HCT116 (cell line): ENCODE data around the gene ADAMTS6. TPM values are rescaled to one million over a fixed set of nuclear protein-coding genes. Genes with fewer than 3 reads are reported as not detected.

Source experiments
- ATAC-seq: fragments of 200-7000 bp; cut with Tn5 transposase; 2 replicates; pipeline ENCODE4 v1.9.1; 2020; ENCODE audit warnings: mild to moderate bottlenecking, moderate library complexity
- BruUV-seq: library from RNA; stranded (reverse); fragments of 400-500 nt; replicated peaks from 2 replicates; lab custom pipeline; 2021; lab: Mats Ljungman, UMichigan
- CTCF ChIA-PET: fragments of 300-600 bp; sonication (Branson Sonifier 250); formaldehyde crosslinking; loops from one replicate; lab custom pipeline; 2021; ENCODE audit warnings: antibody characterized with exemption; lab: Charles Lee
- POLR2A ChIA-PET: fragments of 300-600, 350-600 bp; sonication (Branson Sonifier 250); formaldehyde crosslinking; loops from one replicate; lab custom pipeline; 2021; ENCODE audit warnings: antibody characterized with exemption; lab: Charles Lee
- RAD21 ChIA-PET, 2 experiments: fragments of 300-600 bp; sonication (Branson Sonifier 250); formaldehyde crosslinking; loops; one replicate each; lab custom pipeline; 2023; ENCODE audit warnings: low total read pairs in 2 of 2; ENCODE audit not compliant: uncharacterized antibody in 2 of 2, unreplicated experiment in 2 of 2, low non-redundant PET in 1 of 2; lab: Charles Lee
- DNase-seq: peaks from one replicate; pipeline ENCODE4 v3.0.0-alpha.2; 2010; ENCODE audit warnings: low read depth, low spot score
- H2AFZ ChIP-seq: fragments of 200-600 bp; shearing (Covaris generic), sonication (generic); 2 replicates; pipeline ENCODE4 v1.6.1; 2017; ENCODE audit warnings: low read depth, mixed run types, mixed read lengths, antibody characterized with exemption, low read length; ENCODE audit not compliant: poor library complexity, severe bottlenecking
- H3K27ac ChIP-seq: 2 replicates; pipeline ENCODE4 v1.5.1; 2012; ENCODE audit warnings: low read depth, low read length
- H3K27me3 ChIP-seq: fragments of 200-600 bp; sonication (generic); 2 replicates; pipeline ENCODE4 v1.6.1; 2016; ENCODE audit warnings: mixed run types, low read length, mixed read lengths; ENCODE audit not compliant: insufficient read depth
- H3K36me3 ChIP-seq, 2 experiments: fragments of 200-500 bp in 1 of 2; fragments of 200-600 bp in 1 of 2; sonication (Bioruptor generic) in 1 of 2; sonication (generic) in 1 of 2; 2 replicates each; pipeline versions ENCODE4 v1.5.1 to v1.6.1; 2014 to 2016; ENCODE audit warnings: low read length in 2 of 2, inconsistent platforms in 1 of 2, mixed read lengths in 1 of 2, mixed run types in 1 of 2; ENCODE audit not compliant: insufficient read depth in 2 of 2, control insufficient read depth in 1 of 2
- H3K4me1 ChIP-seq, 2 experiments: fragments of 200-600 bp in 1 of 2; sonication (generic) in 1 of 2; 2 replicates each; pipeline versions ENCODE4 v1.5.1 to v1.6.1; 2012 to 2017; ENCODE audit warnings: low read length in 2 of 2, inconsistent platforms in 1 of 2, mild to moderate bottlenecking in 1 of 2, mixed read lengths in 1 of 2, mixed run types in 1 of 2, moderate library complexity in 1 of 2; ENCODE audit not compliant: insufficient read depth in 2 of 2, control insufficient read depth in 1 of 2
- H3K4me2 ChIP-seq: fragments of 200-600 bp; sonication (generic); 2 replicates; pipeline ENCODE4 v1.6.1; 2017; ENCODE audit warnings: mixed run types, low read length, mixed read lengths
- H3K4me3 ChIP-seq, 2 experiments: fragments of 200-600 bp in 1 of 2; sonication (generic) in 1 of 2; replicated peaks in 1 of 2; 2 replicates each; pipeline ENCODE4 v1.5.1; 2011 to 2016; ENCODE audit warnings: low read length in 2 of 2, control low read depth in 1 of 2, low read depth in 1 of 2, mild to moderate bottlenecking in 1 of 2, mixed read lengths in 1 of 2, mixed run types in 1 of 2
- H3K79me2 ChIP-seq: fragments of 200-600 bp; sonication (generic); 2 replicates; pipeline ENCODE4 v1.6.1; 2017; ENCODE audit warnings: mild to moderate bottlenecking, mixed run types, low read length, moderate library complexity, mixed read lengths; ENCODE audit not compliant: insufficient read depth
- H3K9ac ChIP-seq: fragments of 200-600 bp; sonication (generic); 2 replicates; pipeline ENCODE4 v1.6.1; 2016; ENCODE audit warnings: low read length, mixed read lengths
- H3K9me2 ChIP-seq: fragments of 200-600 bp; sonication (generic), shearing (Covaris generic); 2 replicates; pipeline ENCODE4 v1.6.1; 2017; ENCODE audit warnings: mixed run types, mild to moderate bottlenecking, moderate library complexity; ENCODE audit not compliant: insufficient read depth
- H3K9me3 ChIP-seq, 2 experiments: fragments of 200-500 bp in 1 of 2; fragments of 200-600 bp in 1 of 2; sonication (Bioruptor generic) in 1 of 2; sonication (generic) in 1 of 2; 2 replicates each; pipeline ENCODE4 v1.6.1; 2014 to 2017; ENCODE audit warnings: low read length in 2 of 2, mixed read lengths in 2 of 2, inconsistent platforms in 1 of 2, low read depth in 1 of 2, mild to moderate bottlenecking in 1 of 2, mixed run types in 1 of 2, moderate library complexity in 1 of 2; ENCODE audit not compliant: control insufficient read depth in 1 of 2, insufficient read depth in 1 of 2
- H4K20me1 ChIP-seq: fragments of 200-600 bp; sonication (generic), shearing (Covaris generic); 2 replicates; pipeline ENCODE4 v1.6.1; 2017; ENCODE audit warnings: mixed run types, mild to moderate bottlenecking, moderate library complexity; ENCODE audit not compliant: insufficient read depth
- CBX3 ChIP-seq: IDR thresholded peaks from 2 replicates; pipeline ENCODE4 v1.6.1; 2012; ENCODE audit warnings: low read depth
- CEBPB ChIP-seq: IDR thresholded peaks from 2 replicates; pipeline ENCODE4 v1.6.1; 2012; ENCODE audit warnings: low read depth
- EGR1 ChIP-seq: IDR thresholded peaks from 2 replicates; pipeline ENCODE4 v1.6.1; 2012; ENCODE audit warnings: low read depth
- EZH2 ChIP-seq: fragments of 200-600 bp; sonication (generic); IDR thresholded peaks from 2 replicates; pipeline ENCODE4 v1.6.1; 2017; ENCODE audit warnings: antibody characterized with exemption, mixed run types
- FOSL1 ChIP-seq: IDR thresholded peaks from 2 replicates; pipeline ENCODE4 v1.6.1; 2012; ENCODE audit warnings: low read depth
- RAD21 ChIP-seq: IDR thresholded peaks from 2 replicates; pipeline ENCODE4 v1.6.1; 2012; ENCODE audit warnings: low read depth, mild to moderate bottlenecking
- TCF7L2 ChIP-seq: IDR thresholded peaks from 2 replicates; pipeline ENCODE4 v1.7.0; 2011; ENCODE audit warnings: borderline replicate concordance, inconsistent platforms; ENCODE audit not compliant: insufficient read depth, insufficient read length; ENCODE audit errors: extremely low read depth
- YY1 ChIP-seq: IDR thresholded peaks from 2 replicates; pipeline ENCODE4 v1.6.1; 2011; ENCODE audit warnings: low read length, low read depth, moderate library complexity, mild to moderate bottlenecking; ENCODE audit not compliant: insufficient replicate concordance; ENCODE audit errors: extremely low read depth
- ZFX ChIP-seq: fragments of 450-650 bp; IDR thresholded peaks from 2 replicates; pipeline ENCODE4 v1.6.1; 2017
- ZNF274 ChIP-seq: fragments of 200-500 bp; sonication (Bioruptor generic); IDR thresholded peaks from 2 replicates; pipeline ENCODE4 v1.6.1; 2014; ENCODE audit warnings: mild to moderate bottlenecking, low read depth, low read length, inconsistent platforms
- intact Hi-C: fragments of 100-400 bp; cut with micrococcal nuclease; formaldehyde crosslinking; loops from 2 replicates; pipeline ENCODE4 v1.10.0; 2022
- total RNA-seq: library from RNA; stranded (reverse); gene quantifications from one replicate; pipeline ENCODE4 v1.2.1, GENCODE V29; 2021; ENCODE audit not compliant: unreplicated experiment
- TF ChIP-seq, protein P1 (sequence below): IDR thresholded peaks from 2 replicates; pipeline ENCODE4 v1.6.1; 2011; ENCODE audit warnings: mild to moderate bottlenecking, low read length, moderate library complexity; ENCODE audit not compliant: insufficient replicate concordance; ENCODE audit errors: extremely low read depth
- TF ChIP-seq, protein P2 (sequence below): IDR thresholded peaks from 2 replicates; pipeline ENCODE4 v1.6.1; 2012
- TF ChIP-seq, protein P3 (sequence below): IDR thresholded peaks from 2 replicates; pipeline ENCODE4 v1.6.1; 2012; ENCODE audit warnings: low read depth
- TF ChIP-seq, protein P4 (sequence below), 3 experiments: fragments of 200-600 bp in 1 of 3; sonication (generic) in 1 of 3; IDR thresholded peaks in 2 of 3; conservative IDR thresholded peaks in 1 of 3; 2 replicates each; pipeline ENCODE4 v1.5.1; 2012 to 2017; ENCODE audit warnings: low read depth in 2 of 3, low read length in 2 of 3, antibody characterized with exemption in 1 of 3, borderline replicate concordance in 1 of 3, control low read depth in 1 of 3, mild to moderate bottlenecking in 1 of 3, mixed read lengths in 1 of 3, mixed run types in 1 of 3, moderate library complexity in 1 of 3; ENCODE audit not compliant: insufficient read depth in 1 of 3

The ADAMTS6 gene
- total RNA-seq, 1 experiment from 2014 or later: 0.93 TPM

DNA sequence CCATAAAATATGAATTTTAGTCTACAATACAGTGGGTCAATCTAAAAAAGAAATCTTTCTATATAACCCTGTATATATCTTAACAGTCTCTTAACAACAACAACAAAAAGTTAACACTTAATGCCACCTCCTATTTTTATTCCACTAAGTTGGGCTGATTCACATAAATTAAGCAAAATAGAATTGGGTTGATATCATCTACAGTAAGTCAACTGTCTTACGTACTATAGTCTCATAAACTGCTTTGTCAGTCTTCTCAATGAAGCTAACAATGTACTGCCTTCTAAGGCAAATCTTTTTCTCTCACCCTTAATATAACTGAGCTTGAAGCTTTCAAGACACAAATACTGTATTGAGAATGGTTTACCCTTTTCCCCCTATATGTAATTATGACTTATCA lies 185.7 kb downstream of the ADAMTS6 start:
- ATAC-seq: no peak
- Histone ChIP-seq H4K20me1 (no peaks in the 10 kb centered on the region), H3K27ac (no peak overlapping the region), H3K79me2 (no peaks in the 10 kb centered on the region), H3K9ac (no peak overlapping the region), H2AFZ (no peak overlapping the region), H3K36me3 (no peaks in the 10 kb centered on the region), H3K9me2 (no peaks in the 10 kb centered on the region; the same call in 1 of the 2 replicates), H3K4me1 (no peaks in the 10 kb centered on the region), H3K27me3 (no peaks in the 10 kb centered on the region), H3K4me2 (no peak overlapping the region), H3K4me3 (no peak overlapping the region), H3K9me3 (no peaks in the 10 kb centered on the region)
- DNase-seq: no peak
- ChIA-PET CTCF (no interaction called here), POLR2A (no interaction called here), RAD21 (no interaction called here)
- TF ChIP-seq CEBPB: no peak
- TF ChIP-seq, protein P1, sequence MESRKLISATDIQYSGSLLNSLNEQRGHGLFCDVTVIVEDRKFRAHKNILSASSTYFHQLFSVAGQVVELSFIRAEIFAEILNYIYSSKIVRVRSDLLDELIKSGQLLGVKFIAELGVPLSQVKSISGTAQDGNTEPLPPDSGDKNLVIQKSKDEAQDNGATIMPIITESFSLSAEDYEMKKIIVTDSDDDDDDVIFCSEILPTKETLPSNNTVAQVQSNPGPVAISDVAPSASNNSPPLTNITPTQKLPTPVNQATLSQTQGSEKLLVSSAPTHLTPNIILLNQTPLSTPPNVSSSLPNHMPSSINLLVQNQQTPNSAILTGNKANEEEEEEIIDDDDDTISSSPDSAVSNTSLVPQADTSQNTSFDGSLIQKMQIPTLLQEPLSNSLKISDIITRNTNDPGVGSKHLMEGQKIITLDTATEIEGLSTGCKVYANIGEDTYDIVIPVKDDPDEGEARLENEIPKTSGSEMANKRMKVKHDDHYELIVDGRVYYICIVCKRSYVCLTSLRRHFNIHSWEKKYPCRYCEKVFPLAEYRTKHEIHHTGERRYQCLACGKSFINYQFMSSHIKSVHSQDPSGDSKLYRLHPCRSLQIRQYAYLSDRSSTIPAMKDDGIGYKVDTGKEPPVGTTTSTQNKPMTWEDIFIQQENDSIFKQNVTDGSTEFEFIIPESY: no peak
- TF ChIP-seq, protein P2, sequence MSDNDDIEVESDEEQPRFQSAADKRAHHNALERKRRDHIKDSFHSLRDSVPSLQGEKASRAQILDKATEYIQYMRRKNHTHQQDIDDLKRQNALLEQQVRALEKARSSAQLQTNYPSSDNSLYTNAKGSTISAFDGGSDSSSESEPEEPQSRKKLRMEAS: no peak
- TF ChIP-seq EZH2: no peak
- TF ChIP-seq, protein P3, sequence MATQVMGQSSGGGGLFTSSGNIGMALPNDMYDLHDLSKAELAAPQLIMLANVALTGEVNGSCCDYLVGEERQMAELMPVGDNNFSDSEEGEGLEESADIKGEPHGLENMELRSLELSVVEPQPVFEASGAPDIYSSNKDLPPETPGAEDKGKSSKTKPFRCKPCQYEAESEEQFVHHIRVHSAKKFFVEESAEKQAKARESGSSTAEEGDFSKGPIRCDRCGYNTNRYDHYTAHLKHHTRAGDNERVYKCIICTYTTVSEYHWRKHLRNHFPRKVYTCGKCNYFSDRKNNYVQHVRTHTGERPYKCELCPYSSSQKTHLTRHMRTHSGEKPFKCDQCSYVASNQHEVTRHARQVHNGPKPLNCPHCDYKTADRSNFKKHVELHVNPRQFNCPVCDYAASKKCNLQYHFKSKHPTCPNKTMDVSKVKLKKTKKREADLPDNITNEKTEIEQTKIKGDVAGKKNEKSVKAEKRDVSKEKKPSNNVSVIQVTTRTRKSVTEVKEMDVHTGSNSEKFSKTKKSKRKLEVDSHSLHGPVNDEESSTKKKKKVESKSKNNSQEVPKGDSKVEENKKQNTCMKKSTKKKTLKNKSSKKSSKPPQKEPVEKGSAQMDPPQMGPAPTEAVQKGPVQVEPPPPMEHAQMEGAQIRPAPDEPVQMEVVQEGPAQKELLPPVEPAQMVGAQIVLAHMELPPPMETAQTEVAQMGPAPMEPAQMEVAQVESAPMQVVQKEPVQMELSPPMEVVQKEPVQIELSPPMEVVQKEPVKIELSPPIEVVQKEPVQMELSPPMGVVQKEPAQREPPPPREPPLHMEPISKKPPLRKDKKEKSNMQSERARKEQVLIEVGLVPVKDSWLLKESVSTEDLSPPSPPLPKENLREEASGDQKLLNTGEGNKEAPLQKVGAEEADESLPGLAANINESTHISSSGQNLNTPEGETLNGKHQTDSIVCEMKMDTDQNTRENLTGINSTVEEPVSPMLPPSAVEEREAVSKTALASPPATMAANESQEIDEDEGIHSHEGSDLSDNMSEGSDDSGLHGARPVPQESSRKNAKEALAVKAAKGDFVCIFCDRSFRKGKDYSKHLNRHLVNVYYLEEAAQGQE: no peak
- no peak for TF ChIP-seq ZNF274
- no peak for TF ChIP-seq RAD21
- TF ChIP-seq TCF7L2: no peak
- TF ChIP-seq CBX3: no peak
- TF ChIP-seq EGR1: no peak
- TF ChIP-seq YY1: no peak
- TF ChIP-seq ZFX: no peak
- TF ChIP-seq, protein P4, sequence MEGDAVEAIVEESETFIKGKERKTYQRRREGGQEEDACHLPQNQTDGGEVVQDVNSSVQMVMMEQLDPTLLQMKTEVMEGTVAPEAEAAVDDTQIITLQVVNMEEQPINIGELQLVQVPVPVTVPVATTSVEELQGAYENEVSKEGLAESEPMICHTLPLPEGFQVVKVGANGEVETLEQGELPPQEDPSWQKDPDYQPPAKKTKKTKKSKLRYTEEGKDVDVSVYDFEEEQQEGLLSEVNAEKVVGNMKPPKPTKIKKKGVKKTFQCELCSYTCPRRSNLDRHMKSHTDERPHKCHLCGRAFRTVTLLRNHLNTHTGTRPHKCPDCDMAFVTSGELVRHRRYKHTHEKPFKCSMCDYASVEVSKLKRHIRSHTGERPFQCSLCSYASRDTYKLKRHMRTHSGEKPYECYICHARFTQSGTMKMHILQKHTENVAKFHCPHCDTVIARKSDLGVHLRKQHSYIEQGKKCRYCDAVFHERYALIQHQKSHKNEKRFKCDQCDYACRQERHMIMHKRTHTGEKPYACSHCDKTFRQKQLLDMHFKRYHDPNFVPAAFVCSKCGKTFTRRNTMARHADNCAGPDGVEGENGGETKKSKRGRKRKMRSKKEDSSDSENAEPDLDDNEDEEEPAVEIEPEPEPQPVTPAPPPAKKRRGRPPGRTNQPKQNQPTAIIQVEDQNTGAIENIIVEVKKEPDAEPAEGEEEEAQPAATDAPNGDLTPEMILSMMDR (IDR thresholded peaks at IDR 0.05 in 2 of 3, conservative IDR thresholded peaks at IDR 0.05 in 1 of 3; ENCODE audit: borderline replicate concordance in 1 of 3, insufficient read depth in 1 of 3, low read depth in 2 of 3, low read length in 2 of 3): no peak
- TF ChIP-seq FOSL1: no peak
- intact Hi-C loops: no loop called here
- BruUV-seq: no TSS peak
